IMR-90 (cell line): ENCODE measurements around the gene CBFA2T3.

Experiments used
- CEBPB ChIP-seq: IDR thresholded peaks from 2 replicates; pipeline ENCODE4 v1.6.1; 2012; ENCODE audit warnings: low read depth, low read length, improper control_type of control experiment
- CTCF ChIP-seq: conservative IDR thresholded peaks from 2 replicates; pipeline ENCODE4 v1.5.1; 2012; ENCODE audit warnings: mild to moderate bottlenecking, low read depth, low read length, improper control_type of control experiment
- MAZ ChIP-seq: IDR thresholded peaks from 2 replicates; pipeline ENCODE4 v1.6.1; 2012; ENCODE audit warnings: low read depth, mild to moderate bottlenecking, low read length, improper control_type of control experiment, moderate library complexity, borderline replicate concordance

DNA sequence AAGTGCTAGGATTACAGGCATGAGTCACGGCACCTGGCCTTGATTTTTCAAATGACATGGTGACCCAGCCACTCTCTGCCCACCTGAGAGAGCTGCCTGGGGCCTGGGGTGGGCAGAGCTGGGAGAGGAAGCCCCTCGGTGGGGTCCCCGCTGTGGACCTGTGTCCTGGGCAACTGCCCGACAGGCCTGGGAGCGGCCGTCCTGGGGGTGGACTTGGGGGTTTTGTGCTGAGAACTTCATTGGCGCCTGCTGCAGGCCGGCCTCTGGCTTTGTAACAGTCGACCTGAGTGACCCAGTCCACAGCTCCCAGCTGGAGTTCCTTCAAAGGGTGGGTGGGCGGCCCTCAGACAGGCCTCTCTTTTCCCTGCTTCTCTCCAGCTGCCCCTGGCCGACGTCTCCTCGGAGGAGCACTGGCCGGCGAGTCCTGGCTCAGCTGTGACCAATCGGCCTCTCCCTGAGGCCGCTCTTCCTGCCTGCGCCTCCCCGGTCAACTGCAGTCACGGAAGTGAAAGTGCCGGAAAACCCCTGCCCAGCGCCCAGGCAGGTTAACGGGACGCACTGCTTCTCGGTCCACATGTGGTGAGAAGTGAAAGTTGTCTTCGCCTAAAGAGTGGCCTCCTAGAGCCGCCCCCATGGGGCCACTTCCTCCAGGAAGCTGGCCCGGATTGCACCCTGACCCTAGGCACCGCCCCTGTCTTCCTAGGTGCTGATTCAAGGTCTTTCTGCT lies 5.5 kb downstream of the CBFA2T3 start:
- TF ChIP-seq CEBPB (no peak), CTCF (no peak), MAZ (no peak)
